ENCODE results near the gene DNPEP.

GRCh38 chr2:219436491-219436890 lies 48.8 kb upstream of the DNPEP start:
- no peak for TF ChIP-seq CTCF (IDR thresholded peaks at IDR 0.05)
- no peak for TF ChIP-seq POLR2A (IDR thresholded peaks at IDR 0.05)

Data from right lobe of liver (tissue), 4 donors.